Sigmoid colon (tissue), 7 donors: ENCODE measurements around the gene GPSM3. TPM values are rescaled to one million over a fixed set of nuclear protein-coding genes. Genes with fewer than 3 reads are reported as not detected.

Source experiments
- DNase-seq: peaks from one replicate; pipeline ENCODE4 v3.0.0-alpha.2; 2019
- H3K27ac ChIP-seq, 4 donors: fragments of 200-600 bp; sonication (generic); one replicate each; pipeline ENCODE4 v1.5.1; 2016 to 2019; ENCODE audit warnings: mild to moderate bottlenecking in 1 of 4
- H3K27me3 ChIP-seq, 3 donors: fragments of 200-600 bp; sonication (generic); one replicate each; pipeline ENCODE4 v1.5.1; 2019; ENCODE audit warnings: mild to moderate bottlenecking in 1 of 3
- H3K36me3 ChIP-seq, 4 donors: fragments of 200-600 bp; sonication (generic); one replicate each; pipeline ENCODE4 v1.5.1; 2016 to 2019
- H3K4me1 ChIP-seq, 4 donors: fragments of 200-600 bp; sonication (generic); one replicate each; pipeline ENCODE4 v1.5.1; 2017 to 2019
- H3K4me3 ChIP-seq, 4 donors: fragments of 200-600 bp; sonication (generic); one replicate each; pipeline ENCODE4 v1.5.1; 2017 to 2019; ENCODE audit warnings: mild to moderate bottlenecking in 2 of 4, moderate library complexity in 1 of 4
- H3K9me3 ChIP-seq, 4 donors: fragments of 200-600 bp in 3 of 4; sonication (generic) in 3 of 4; one replicate each; pipeline versions ENCODE4 v1.5.1 to v1.6.1; 2013 to 2019
- CTCF ChIP-seq, 4 experiments: fragments of 450-650 bp in 3 of 4; fragments of 200-600 bp in 1 of 4; IDR thresholded peaks; one replicate each; pipeline ENCODE4 v1.5.1; 2016 to 2019; ENCODE audit warnings: antibody characterized with exemption in 4 of 4, mild to moderate bottlenecking in 3 of 4, moderate library complexity in 2 of 4
- EP300 ChIP-seq, 4 donors: sonication (generic); formaldehyde crosslinking; IDR thresholded peaks; one replicate each; pipeline ENCODE4 v1.6.1; 2017; ENCODE audit warnings: antibody characterized with exemption in 4 of 4
- POLR2A ChIP-seq, 2 donors: fragments of 450-650 bp; IDR thresholded peaks; one replicate each; pipeline ENCODE4 v1.6.1; 2016; ENCODE audit warnings: antibody characterized with exemption in 2 of 2, mild to moderate bottlenecking in 2 of 2, moderate library complexity in 2 of 2
- POLR2AphosphoS5 ChIP-seq, 4 donors: sonication (generic); formaldehyde crosslinking; IDR thresholded peaks; one replicate each; pipeline ENCODE4 v1.6.1; 2017; ENCODE audit warnings: antibody characterized with exemption in 4 of 4
- WGBS, 2 donors: extraction: QIAGEN DNeasy Blood & Tissue Kit; methylation state at CpG; one replicate each; pipeline ENCODE4 v1.1.7; 2013; 5-methylcytosine and 5-hydroxymethylcytosine counted together
- intact Hi-C: fragments of 100-400 bp; cut with DNase I; formaldehyde crosslinking; loops from one replicate; pipeline ENCODE4 v1.15.1; 2023
- polyA plus RNA-seq, 3 donors: library from polyadenylated mRNA; stranded (reverse); fragments of 200-250 nt; gene quantifications; one replicate each; pipeline ENCODE4 v1.2.3, GENCODE V29; 2013
- total RNA-seq, 4 donors: library from RNA; depleted of rRNA; stranded (reverse); fragments of >200 nt; gene quantifications; one replicate each; pipeline ENCODE4 v1.1.0, GENCODE V29; 2016
- donor health status: healthy with polysubstance abuse.
- donor health status: Bipolar disorder and iron deficiency.
- donor health status: healthy.

GPSM3 gene
- total and polyA plus RNA-seq, 7 donors, result 5.0 to 56.2 (median 13.3) TPM

GRCh38 chr6:32166411-32167061 lies 25.9 kb downstream of the GPSM3 start:
- TF ChIP-seq EP300 (IDR thresholded peaks at IDR 0.05) (no peak), POLR2AphosphoS5 (IDR thresholded peaks at IDR 0.05) (no peak), CTCF (IDR thresholded peaks at IDR 0.05) (no peak), POLR2A (IDR thresholded peaks at IDR 0.05) (no peak)
- intact Hi-C loops, result no loop called here
- Histone ChIP-seq H3K4me1 (peaks cover 0 to 3% (median 0%) of the 10 kb centered on the region in 4 donors), H3K27me3 (no peaks in the 10 kb centered on the region), H3K9me3 (no peaks in the 10 kb centered on the region), H3K27ac (peak overlapping the region in 3 of 4 donors; percentile 5 to 16 (median 6)), H3K36me3 (peaks cover 27 to 90% (median 29%) of the 10 kb centered on the region in 4 donors), H3K4me3 (no peak overlapping the region)
- 89 to 93% methylated on average over 30 of the region's 30 CpGs for WGBS, 2 donors
- DNase-seq, result no peak

DNA sequence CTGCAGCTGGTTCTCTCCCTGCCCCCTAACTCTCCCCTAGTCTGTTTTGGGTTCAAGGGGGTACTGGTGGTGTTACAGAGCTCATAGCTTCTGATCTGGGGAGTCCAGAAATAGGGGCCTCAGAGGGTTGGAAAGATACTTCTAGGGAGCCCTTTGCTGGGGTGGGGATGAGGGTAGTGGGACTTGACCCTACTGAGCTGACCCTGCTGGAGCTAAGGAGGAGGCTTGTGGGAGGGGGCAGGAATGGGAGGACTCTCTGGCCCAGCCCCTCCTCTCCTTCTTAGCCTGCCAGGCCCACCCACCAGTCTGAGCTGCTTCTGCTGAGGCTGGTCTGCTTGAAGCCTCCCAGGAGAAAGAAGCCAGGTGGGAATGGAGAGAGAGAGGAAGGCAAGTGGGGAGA lies 28.1 kb downstream of the GPSM3 start, which contains the start of gene EGFL8:
EGFL8 (plus strand) TSS at position 301 of the 400 bp plus-strand sequence. CDS start 1,571 bp downstream, outside the sequence.
- TF ChIP-seq EP300 (IDR thresholded peaks at IDR 0.05) (no peak), CTCF (IDR thresholded peaks at IDR 0.05) (no peak), POLR2A (IDR thresholded peaks at IDR 0.05) (no peak), POLR2AphosphoS5 (IDR thresholded peaks at IDR 0.05) (no peak)
- Histone ChIP-seq H3K4me1 (peaks cover 0 to 3% (median 0%) of the 10 kb centered on the region in 4 donors), H3K36me3 (peaks cover 8 to 76% (median 25%) of the 10 kb centered on the region in 4 donors), H3K9me3 (no peaks in the 10 kb centered on the region), H3K27me3 (no peaks in the 10 kb centered on the region), H3K27ac (peak within 1 kb of the TSS; percentile 53 to 60 (median 56)), H3K4me3 (no peak within 1 kb of the TSS)
- intact Hi-C loops, result no loop called here
- no peak for DNase-seq

- intact Hi-C loops, result no loop called here
- peak overlapping the region; percentile 53 to 60 (median 56) for H3K27ac ChIP-seq
- TF ChIP-seq EP300 (IDR thresholded peaks at IDR 0.05), result no peak
- no peak for TF ChIP-seq POLR2A (IDR thresholded peaks at IDR 0.05)
- TF ChIP-seq POLR2AphosphoS5 (IDR thresholded peaks at IDR 0.05), result no peak
- TF ChIP-seq CTCF (IDR thresholded peaks at IDR 0.05), result no peak
- H3K27me3 ChIP-seq, result no peaks in the 10 kb centered on the region
- peaks cover 10 to 74% (median 24%) of the 10 kb centered on the region in 4 donors for H3K36me3 ChIP-seq
- WGBS, 2 donors, result 92% methylated on average over 7 of the region's 7 CpGs
- peaks cover 0 to 3% (median 0%) of the 10 kb centered on the region in 4 donors for H3K4me1 ChIP-seq
- H3K9me3 ChIP-seq, result no peaks in the 10 kb centered on the region
- H3K4me3 ChIP-seq, result no peak overlapping the region
- no peak for DNase-seq
These were observed 28.7 kb downstream of the GPSM3 start for GRCh38 chr6:32163559-32164258.

- DNase-seq, result no peak
- Histone ChIP-seq H3K36me3 (peaks cover 14 to 57% (median 20%) of the 10 kb centered on the region in 4 donors), H3K4me1 (peaks cover 0 to 25% (median 19%) of the 10 kb centered on the region in 4 donors), H3K9me3 (no peaks in the 10 kb centered on the region), H3K27ac (no peak overlapping the region), H3K27me3 (no peaks in the 10 kb centered on the region), H3K4me3 (no peak overlapping the region)
- intact Hi-C loops, result loop anchor here (10.0 kb wide), 1 partner anchor 113 kb away; no protein-coding TSS in a partner anchor
- TF ChIP-seq CTCF (IDR thresholded peaks at IDR 0.05) (no peak), EP300 (IDR thresholded peaks at IDR 0.05) (no peak), POLR2AphosphoS5 (IDR thresholded peaks at IDR 0.05) (no peak), POLR2A (IDR thresholded peaks at IDR 0.05) (no peak)
These were observed 34.4 kb downstream of the GPSM3 start for GRCh38 chr6:32158052-32158451.
